CD4-positive, alpha-beta T cell treated with Interleukin-21 for 1 hour (primary cell): ENCODE data around the gene TXNDC12.
A peak's percentile ranks its signal among the peaks of the same experiment; 100 is the strongest.
"Not testable (repeated sequence)": the region's sequence is repeated elsewhere in the genome, so short reads cannot be mapped to it uniquely, and the experiment has no call there.

Experiments used
- DNase-seq: peaks from one replicate; pipeline ENCODE4 v3.0.0-alpha.2; 2020

The TXNDC12 gene

DNA sequence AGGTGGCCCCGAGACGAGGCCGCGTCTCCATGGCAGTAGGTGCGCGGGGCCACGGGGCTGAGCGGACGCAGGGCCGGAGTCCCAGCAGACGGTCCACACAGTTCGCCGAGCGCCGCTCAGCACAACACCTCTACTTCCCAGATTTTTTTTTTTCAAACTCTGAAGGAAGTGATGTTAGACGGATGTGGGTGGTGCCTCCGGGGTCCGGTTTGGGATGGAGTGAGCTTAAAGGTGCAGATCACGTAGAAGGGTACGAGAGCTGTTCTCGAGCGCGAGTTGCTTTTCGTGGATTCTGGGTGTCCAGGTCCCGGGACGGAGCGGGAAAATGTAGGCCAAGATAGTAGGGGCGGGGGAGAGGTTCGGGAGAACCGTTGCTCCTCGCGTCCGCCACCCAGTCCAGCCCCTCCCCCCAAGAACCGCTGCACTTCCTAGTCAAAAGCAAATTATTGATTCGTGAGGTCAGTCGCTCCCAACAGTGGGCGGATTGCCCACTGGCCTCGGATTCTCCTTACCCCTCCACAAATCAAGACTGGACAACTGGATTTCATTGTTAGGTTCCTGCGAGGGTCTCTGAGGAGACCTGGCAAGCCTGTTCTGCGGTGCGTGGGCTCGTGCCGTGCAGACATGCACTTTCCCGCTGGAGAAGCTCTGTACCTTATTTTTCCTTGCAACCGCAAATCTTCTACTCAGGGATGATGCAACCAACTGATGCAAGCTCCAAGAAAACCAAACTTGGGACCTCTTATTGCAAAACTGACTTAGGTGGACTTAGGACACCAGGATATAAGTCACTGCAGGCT is at the start of gene TXNDC12:
TXNDC12 (minus strand) TSS at position 126 of the 800 bp plus-strand sequence; CDS start at position 31, 95 bp downstream.
- DNase-seq: peak; percentile 69

DNA sequence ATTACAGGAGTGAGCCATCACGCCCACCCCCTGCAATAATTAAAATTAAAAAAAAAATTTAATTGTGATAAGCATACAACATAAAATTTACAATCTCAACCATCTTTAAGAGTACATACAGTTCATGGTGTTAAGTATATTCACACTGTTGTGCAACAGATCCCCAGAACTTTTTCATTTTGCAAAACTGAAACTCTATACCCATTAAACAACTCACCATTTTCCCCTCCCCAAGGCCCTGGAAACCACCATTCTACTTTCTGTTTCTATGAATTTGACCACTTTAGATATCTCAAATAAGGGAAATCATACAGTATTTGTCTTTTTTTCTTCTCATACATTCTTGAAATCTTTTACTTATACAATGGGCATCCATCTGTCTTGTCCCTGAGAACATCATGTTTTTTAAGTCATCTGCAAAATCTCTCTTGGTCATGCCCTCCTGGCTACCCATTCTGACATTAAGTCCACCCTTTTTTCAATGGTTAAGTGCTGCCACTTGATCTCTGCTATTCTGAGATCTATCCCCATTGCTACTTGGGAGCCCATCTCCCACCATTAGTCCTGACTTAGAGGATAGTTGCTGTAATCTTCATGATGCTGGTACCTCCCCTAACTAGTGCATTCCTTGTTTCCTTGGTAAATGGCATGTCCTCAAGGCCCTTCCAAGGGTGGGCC is 47.5 kb upstream of the TXNDC12 start:
- DNase-seq: no peak

- no peak for DNase-seq
Measured at GRCh38 chr1:52098139-52098871, 43.3 kb upstream of the TXNDC12 start.

GRCh38 chr1:52096216-52096615 is 41.2 kb upstream of the TXNDC12 start:
- DNase-seq: no peak

DNA sequence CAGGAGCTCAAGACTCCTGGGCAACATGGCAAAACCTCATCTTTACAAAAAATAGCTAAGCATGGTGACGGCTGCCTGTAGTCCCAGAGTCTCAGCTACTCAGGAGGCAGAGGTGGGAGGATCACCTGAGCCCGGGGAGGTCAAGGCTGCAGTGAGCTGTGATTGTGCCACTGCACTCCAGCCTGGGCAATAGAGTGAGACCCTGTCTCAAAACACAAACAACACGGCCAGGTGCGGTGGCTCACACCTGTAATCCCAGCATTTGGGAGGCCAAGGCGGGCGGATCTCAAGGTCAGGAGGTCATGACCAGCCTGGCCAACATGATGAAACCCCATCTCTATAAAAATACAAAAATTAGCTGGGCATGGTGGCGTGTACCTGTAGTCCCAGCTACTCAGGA is 39.3 kb upstream of the TXNDC12 start:
- not testable (repeated sequence) for DNase-seq

GRCh38 chr1:52087892-52088291 is 32.9 kb upstream of the TXNDC12 start:
- not testable (repeated sequence) for DNase-seq

DNA sequence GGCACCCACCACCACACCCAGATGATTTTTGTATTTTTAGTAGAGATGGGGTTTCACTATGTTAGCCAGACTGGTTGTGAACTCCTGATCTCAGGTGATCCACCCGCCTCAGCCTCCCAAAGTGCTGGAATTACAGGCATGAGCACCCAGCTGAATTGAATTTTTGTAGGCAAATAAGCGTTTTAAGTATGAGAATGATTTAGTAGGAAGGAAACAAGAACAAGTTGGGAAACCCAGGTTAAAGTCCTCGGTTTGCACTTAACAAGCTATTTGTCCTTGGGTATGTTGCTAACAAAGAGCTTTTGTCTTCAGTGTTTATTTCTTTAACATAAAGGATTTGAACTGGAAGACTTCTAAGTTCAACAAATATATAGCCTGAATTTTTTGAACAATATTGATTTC is 25.0 kb upstream of the TXNDC12 start:
- DNase-seq: no peak

- DNase-seq: not testable (repeated sequence)
Measured at GRCh38 chr1:52077277-52077676, 22.3 kb upstream of the TXNDC12 start.

DNA sequence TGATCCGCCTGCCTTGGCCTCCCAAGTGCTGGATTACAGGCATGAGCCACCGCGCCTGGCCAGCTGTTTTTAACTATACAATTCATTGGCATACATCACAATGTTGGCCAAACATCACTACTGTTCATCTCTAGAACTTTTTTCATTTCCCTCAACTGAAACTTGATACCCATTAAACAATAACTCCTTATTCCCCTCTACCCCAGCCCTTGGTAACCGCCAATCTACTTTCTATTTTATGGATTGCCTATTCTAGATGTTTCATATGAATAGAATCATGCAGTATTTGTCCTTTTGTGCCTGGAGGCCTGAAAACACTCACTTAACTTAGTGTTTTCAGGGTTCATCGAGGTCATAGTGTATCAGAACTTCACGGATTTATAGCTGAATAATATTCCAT is 17.3 kb upstream of the TXNDC12 start:
- no peak for DNase-seq

DNA sequence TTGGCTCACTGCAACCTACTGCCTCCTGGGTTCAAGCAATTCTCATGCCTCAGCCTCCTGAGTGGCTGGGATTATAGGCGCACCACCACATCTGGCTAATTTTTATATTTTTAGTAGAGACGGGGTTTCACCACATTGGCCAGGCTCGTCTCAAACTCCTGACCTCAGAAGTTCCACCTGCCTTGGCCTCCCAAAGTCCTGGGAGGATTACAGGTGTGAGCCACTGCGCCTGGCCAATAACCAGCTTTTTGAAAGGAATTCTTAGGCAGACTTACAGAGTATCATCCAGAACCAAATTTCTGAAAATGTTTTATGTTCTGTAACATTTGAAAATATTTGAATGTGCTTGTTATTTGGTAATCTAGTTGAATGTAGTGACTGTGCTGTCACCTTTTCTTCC is 15.7 kb upstream of the TXNDC12 start:
- DNase-seq: no peak

DNA sequence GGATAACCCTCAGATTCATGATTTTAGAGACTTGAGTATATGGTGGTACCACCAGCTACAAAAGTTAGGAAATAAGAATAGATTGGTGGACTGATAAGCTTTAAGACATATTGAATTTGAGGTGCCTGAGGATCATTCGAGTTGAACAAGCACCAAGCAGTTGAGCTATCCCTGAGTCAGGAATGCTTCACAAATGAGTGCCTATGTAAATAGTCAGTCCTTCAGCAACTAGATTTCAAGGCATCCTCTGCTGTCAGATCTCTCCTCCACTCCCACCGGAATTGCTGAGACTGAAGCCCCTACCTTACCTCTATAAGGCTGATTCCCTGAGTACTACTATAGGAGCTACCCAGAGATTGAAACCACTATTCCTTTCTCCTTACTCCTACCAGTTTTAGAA is 8.2 kb upstream of the TXNDC12 start:
- no peak for DNase-seq

GRCh38 chr1:52060822-52061221 is 5.8 kb upstream of the TXNDC12 start:
- DNase-seq: no peak

DNA sequence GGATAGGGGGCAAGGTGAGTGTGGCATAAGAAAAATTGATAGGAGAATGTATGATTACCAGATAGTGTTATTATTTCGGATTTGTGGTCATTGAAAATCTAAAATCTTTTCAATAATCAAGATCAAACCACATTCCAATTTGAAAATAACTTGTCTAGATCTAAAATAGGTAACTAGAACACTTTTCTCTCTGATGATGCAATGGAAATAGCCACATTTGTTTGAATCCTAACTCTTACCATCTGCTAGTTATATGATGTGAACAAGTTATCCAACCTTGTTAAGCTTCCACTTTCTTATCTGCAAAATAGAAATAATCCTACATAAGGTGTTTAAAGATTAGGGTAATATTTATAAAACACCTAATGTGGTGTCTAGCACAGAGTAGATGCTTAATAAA is 4.9 kb upstream of the TXNDC12 start:
- DNase-seq: no peak

DNA sequence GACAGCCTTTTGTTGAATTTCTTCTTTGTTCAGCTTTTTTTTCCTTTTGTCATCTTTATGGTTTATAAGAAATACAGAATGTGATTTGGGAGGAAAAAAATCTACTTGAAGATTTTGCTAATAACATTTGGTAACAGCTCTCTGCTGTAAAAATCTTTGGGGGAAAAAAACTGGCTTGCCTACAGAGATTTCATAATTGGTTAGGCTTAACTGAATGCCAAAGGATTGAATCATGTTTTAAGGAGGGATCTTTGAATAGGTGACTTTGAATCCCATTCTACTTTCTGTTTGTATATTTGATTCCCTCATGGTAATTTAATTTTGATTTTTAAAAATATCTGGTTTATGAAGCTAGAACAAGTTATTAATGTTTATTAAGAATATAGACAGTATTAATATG is 4.3 kb upstream of the TXNDC12 start:
- no peak for DNase-seq

GRCh38 chr1:52057876-52058415 is 3.0 kb upstream of the TXNDC12 start:
- no peak for DNase-seq

DNA sequence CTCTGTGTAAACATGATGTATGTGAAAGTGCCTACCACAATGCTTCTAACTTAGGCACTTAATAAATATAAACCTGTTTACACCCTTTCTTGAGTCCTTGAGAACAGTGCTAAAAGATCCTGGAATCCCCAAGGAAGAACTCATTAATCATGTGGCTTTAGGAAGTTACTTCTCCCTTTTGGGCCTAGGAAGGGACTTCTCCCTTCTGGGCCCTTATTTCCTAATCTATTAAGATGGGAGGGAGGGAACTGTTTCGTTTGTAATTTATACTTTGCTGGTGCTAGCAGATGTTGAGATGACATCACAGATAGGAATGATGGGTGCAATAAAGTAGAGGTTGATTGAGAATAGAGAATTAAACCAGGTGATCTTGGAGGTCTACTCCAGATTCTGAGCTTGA is 2.3 kb upstream of the TXNDC12 start:
- no peak for DNase-seq

- no peak for DNase-seq
Measured at GRCh38 chr1:52056937-52057231, 1.9 kb upstream of the TXNDC12 start.

GRCh38 chr1:52056163-52056936 is 1.4 kb upstream of the TXNDC12 start, which contains the start of gene BTF3L4:
Gene BTF3L4 (plus strand): TSS chr1:52056295. CDS start chr1:52059848, 3,553 bp downstream.
- DNase-seq: peak; percentile 91

DNA sequence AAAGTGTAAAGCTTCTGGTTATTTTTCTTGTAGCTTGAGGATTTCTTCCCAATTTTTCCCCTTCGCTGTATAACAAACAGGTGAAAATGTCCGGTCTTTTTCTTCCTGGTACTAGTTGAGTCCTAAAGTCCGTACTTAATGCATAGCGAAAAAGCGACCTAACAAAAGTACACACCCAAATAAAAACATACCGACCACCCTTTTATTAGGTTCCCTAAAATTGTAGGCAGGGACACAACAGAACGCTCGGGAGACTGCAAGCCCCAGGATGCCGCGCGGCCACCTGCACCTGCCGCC is 823 bp upstream of the TXNDC12 start:
- DNase-seq: no peak

GRCh38 chr1:52054496-52055065 is 410 bp downstream of the TXNDC12 start:
- no peak for DNase-seq

DNA sequence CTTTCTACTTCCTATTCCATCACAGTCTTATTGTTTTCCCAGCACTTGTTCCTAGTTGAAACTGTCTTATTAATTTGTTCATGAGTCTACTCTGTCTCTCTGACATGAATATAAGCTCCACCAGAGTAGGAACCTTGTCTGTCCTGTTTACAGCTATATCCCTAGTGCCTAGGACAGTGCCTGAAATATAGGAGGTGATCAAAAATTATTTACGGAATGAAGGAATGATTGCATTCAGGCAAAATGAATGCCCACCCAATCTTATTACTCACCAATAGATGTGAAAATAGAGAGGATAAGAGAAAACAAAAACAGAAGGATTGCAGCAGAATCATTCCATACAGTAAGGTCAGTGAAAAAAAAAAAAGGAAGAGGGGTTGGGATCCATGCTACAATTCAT is 1.1 kb downstream of the TXNDC12 start:
- no peak for DNase-seq

DNA sequence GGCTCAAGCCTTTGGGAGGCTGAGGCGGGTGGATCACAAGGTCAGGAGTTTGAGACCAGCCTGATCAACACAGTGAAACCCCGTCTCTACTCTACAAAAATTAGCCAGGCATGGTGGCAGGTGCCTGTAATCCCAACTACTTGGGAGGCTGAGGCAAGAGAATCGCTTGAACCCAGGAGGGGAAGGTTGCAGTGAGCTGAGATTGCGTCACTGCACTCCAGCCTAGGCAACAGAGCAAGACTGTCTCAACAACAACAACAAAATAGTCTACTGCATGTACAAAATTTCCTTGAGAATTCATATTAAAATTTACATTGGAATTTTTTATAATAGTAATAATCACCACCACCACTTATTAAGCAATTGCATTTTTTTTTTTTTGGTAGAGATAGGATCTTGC is 5.7 kb downstream of the TXNDC12 start:
- DNase-seq: not testable (repeated sequence)
